HG02642 (cell line): ENCODE data around the gene KCNN4.
"Not testable (repeated sequence)": the region's sequence is repeated elsewhere in the genome, so short reads cannot be mapped to it uniquely, and the experiment has no call there.

ENCODE experiments used
- ATAC-seq: cut with Tn5 transposase; IDR thresholded peaks from one replicate; pipeline ENCODE4 v1.9.1; 2021; ENCODE audit warnings: mild to moderate bottlenecking; ENCODE audit not compliant: unreplicated experiment, poor library complexity

KCNN4 gene

DNA sequence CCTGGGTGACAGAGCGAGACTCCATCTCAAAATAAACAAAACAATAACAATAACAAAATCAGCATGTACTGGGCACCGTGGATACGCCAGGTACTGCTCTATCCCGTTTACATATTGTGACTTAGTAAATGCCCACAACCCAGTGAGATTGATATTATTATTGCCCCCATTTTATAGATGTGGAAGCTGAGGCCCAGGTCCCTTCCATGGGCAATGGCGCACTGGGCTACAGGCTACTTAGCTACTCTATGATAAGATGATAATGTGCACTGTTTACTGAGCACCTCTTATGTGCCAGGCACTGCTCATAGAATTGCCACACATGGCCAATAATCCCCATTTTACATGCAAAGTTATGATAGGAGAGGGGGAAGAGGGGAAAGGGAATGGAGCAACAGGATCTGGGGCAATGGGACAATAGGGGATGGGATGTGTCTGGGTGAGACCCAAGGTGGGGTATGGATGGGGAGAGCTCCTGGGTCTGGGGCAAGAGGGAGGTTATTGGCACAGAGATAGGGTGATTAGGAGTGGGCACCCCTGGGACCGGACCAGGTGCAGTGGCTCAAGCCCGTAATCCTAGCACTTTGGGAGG is 5.4 kb downstream of the KCNN4 start:
- no peak for ATAC-seq

- ATAC-seq = not testable (repeated sequence)
These were observed 5.9 kb downstream of the KCNN4 start for GRCh38 chr19:43774940-43775258.

GRCh38 chr19:43774103-43774939 is 6.5 kb downstream of the KCNN4 start:
- no peak for ATAC-seq

- ATAC-seq = no peak
These were observed 7.1 kb downstream of the KCNN4 start for GRCh38 chr19:43773725-43774102.

GRCh38 chr19:43769256-43769655 is 11.5 kb downstream of the KCNN4 start:
- no peak for ATAC-seq

GRCh38 chr19:43768273-43769050 is 12.3 kb downstream of the KCNN4 start:
- no peak for ATAC-seq

GRCh38 chr19:43767818-43768217 is 13.0 kb downstream of the KCNN4 start:
- no peak for ATAC-seq

DNA sequence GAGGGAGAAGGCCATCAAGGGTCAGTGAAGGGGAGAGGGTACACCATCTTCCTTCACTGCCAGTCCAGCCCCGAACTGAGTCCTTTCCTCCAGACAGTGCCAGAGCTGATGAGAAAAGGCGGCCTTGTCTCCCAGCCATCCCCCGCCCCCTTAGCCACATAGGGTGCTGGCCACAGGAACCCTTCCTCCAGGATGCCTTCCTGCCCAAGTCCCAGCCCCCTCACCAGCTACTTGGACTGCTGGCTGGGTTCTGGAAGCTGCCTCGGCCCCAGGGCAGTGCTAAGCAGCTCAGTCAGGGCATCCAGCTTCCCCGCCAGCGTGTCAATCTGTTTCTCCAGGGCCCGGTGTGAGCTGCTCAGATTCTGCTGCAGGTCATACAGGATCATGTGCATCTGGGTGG is 13.5 kb downstream of the KCNN4 start:
- no peak for ATAC-seq

DNA sequence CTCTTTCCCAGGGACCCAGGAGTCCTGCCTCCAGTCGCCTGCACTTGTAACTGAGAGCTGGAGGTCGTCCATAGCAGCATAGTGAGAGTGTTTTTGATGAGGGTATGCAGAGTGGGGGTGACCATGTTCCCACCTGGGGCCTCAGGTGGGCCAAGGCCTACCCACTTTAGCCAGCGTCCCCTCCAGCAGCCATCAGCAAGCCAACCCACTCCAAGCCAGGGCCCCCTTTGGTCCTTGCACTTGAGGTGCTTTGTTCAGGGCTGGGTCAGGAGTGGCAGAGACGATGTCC is 14.1 kb downstream of the KCNN4 start:
- no peak for ATAC-seq

- peak; percentile 70 for ATAC-seq
These were observed 15.5 kb downstream of the KCNN4 start for GRCh38 chr19:43765109-43765876.

DNA sequence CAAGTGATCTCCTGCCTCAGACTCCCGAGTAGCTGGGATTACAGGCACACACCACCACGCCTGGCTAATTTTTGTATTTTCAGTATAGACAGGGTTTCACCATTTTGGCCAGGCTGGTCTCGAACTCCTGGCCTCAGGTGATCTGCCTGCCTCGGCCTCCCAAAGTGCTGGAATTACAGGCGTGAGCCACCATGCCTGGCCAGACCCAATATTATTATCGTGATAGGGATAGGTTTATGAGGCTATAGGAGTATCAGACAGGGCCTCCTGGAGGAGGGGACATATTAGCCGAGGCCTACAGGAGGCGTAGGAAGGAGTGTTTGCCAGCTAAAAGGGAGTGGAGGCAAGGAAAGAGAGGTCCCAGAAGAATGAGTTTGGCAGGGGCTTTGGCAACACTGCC is 16.1 kb downstream of the KCNN4 start:
- not testable (repeated sequence) for ATAC-seq

DNA sequence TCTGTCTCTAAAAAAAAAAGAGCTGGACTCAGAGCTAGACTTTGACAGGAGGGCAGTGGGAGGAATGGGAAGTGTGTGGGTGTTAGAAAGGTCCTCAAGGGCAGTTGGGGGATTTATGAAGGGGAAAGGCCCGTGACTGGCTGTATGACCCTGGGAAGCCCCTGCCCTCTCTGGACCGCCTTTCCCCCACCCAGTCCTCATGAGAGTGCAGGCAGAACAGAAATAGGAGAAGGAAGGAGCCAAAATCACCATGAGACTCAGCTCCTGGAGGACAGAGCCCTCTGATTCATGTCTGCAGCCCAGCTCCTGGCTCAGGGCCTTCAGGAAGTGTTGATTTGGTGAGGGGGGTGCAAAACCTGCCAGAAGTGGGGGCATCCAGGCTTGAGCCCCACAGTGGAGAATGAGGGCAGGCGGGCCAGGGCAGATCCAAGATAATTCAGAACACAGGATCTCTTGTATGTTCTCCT is 17.3 kb downstream of the KCNN4 start:
- peak; percentile 26 for ATAC-seq

DNA sequence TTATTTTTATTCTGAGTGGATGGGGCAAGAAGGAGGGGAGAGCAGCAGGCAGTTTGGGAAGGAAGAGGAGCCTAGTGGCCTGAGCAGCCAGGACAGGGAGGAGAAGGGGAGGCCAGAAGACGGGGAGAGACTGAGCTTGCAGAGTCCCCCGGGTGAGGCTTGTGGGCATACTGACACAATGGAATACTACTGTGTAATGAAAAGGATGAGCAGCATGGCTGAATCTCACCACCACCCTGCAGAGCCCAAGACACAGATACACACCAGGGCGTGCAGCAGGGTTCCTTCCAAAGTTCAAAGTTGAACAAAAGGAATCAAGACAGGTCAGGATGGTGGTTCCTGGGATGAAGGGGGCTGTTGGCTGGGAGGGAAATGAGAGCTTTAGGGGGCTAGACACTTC is 18.0 kb downstream of the KCNN4 start:
- ATAC-seq = no peak

DNA sequence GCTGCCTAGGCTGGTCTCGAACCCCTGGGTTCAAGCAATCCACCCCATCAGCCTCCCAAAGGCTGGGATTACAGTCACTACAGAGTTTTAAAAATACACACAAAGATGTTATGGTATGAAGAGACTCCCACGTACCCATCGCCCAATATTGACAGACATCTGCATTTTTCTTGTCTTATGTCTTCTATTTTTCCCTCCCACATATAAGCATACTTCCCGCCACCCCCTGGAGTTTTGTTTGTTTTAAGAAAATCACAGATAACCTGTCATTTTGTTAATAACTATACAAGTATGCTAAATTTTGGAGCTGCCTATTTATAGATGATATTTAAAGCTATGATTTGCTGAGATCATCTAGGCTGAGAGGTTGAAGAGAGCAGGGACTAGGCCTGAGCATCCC is 19.8 kb downstream of the KCNN4 start:
- ATAC-seq = no peak

- no peak for ATAC-seq
These were observed 21.3 kb downstream of the KCNN4 start for GRCh38 chr19:43759515-43759914.

- peak; percentile 17 for ATAC-seq
These were observed 25.4 kb downstream of the KCNN4 start for GRCh38 chr19:43755256-43755801.

GRCh38 chr19:43754503-43755255 is 26.1 kb downstream of the KCNN4 start, which contains the start of gene SMG9:
TSS of gene SMG9 (minus strand) at chr19:43754962. CDS start at chr19:43750741, 4,221 bp downstream.
- peak; percentile 71 for ATAC-seq

DNA sequence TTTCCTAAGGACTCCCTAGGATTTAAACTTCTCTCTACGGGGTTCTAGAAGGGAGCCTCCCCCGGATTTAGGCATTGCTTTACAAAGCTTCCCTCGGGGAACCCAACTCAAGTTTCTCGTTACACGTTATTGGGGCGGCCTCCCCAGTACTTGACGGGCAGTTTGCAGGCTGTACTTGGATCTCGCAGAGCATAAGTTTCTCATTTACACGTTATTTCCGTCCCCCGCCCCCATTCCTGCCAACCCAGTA is 26.6 kb downstream of the KCNN4 start:
- no peak for ATAC-seq

GRCh38 chr19:43752287-43752875 is 28.4 kb downstream of the KCNN4 start:
- no peak for ATAC-seq
